Caki2 (cell line): ENCODE measurements around the gene MYCBP. TPM values are rescaled to one million over a fixed set of nuclear protein-coding genes. Genes with fewer than 3 reads are reported as not detected.
"Not testable (repeated sequence)": the region's sequence is repeated elsewhere in the genome, so short reads cannot be mapped to it uniquely, and the experiment has no call there.

Source experiments
- DNase-seq: peaks from one replicate; pipeline ENCODE4 v3.0.0-alpha.2; 2015; ENCODE audit warnings: low read depth
- in situ Hi-C: cut with HindIII; loops from 2 replicates; pipeline ENCODE4 v1.10.0; 2016; ENCODE audit warnings: low sequenced_read_pairs, low pct_unique_long_range_greater_than_20kb, mixed read lengths
- total RNA-seq: library from RNA; depleted of rRNA; stranded (reverse); fragments of >200 nt; shearing (Covaris generic); gene quantifications from 2 replicates; pipeline ENCODE4 v1.2.3, GENCODE V29; 2014; ENCODE audit warnings: low replicate concordance; rRNA removed

MYCBP gene
- total RNA-seq = 13.9 and 27.5 TPM in 2 replicates

GRCh38 chr1:38873027-38873969, at the start of gene MYCBP:
Gene MYCBP (minus strand): TSS chr1:38873348. CDS start chr1:38873305, 43 bp downstream.
- in situ Hi-C loops = no loop called here
- peak; percentile 90 for DNase-seq

- in situ Hi-C loops = no loop called here
- no peak for DNase-seq
Measured at GRCh38 chr1:38919130-38919529, 46.0 kb upstream of the MYCBP start.

- no peak for DNase-seq
- in situ Hi-C loops = no loop called here
Measured at GRCh38 chr1:38918568-38918967, 45.4 kb upstream of the MYCBP start.

GRCh38 chr1:38917772-38918171, 44.6 kb upstream of the MYCBP start:
- in situ Hi-C loops = no loop called here
- DNase-seq = no peak

GRCh38 chr1:38917337-38917736, 44.2 kb upstream of the MYCBP start:
- in situ Hi-C loops = no loop called here
- no peak for DNase-seq

GRCh38 chr1:38915352-38915948, 42.3 kb upstream of the MYCBP start:
- DNase-seq = peak; percentile 4
- in situ Hi-C loops = no loop called here

- DNase-seq, in situ Hi-C loops: not testable (repeated sequence)
Measured at GRCh38 chr1:38914908-38915307, 41.8 kb upstream of the MYCBP start.

- in situ Hi-C loops = no loop called here
- DNase-seq = no peak
Measured at GRCh38 chr1:38908821-38909220, 35.7 kb upstream of the MYCBP start.

GRCh38 chr1:38905985-38906384, 32.8 kb upstream of the MYCBP start:
- in situ Hi-C loops = no loop called here
- no peak for DNase-seq

- in situ Hi-C loops = no loop called here
- no peak for DNase-seq
Measured at GRCh38 chr1:38899560-38899959, 26.4 kb upstream of the MYCBP start.

- in situ Hi-C loops = no loop called here
- DNase-seq = no peak
Measured at GRCh38 chr1:38898653-38899230, 25.6 kb upstream of the MYCBP start.

- no peak for DNase-seq
- in situ Hi-C loops = no loop called here
Measured at GRCh38 chr1:38896169-38896568, 23.0 kb upstream of the MYCBP start.

GRCh38 chr1:38892976-38893375, 19.8 kb upstream of the MYCBP start:
- DNase-seq = no peak
- in situ Hi-C loops = no loop called here

GRCh38 chr1:38891753-38892152, 18.6 kb upstream of the MYCBP start:
- no peak for DNase-seq
- in situ Hi-C loops = no loop called here

- in situ Hi-C loops = no loop called here
- DNase-seq = no peak
Measured at GRCh38 chr1:38889589-38889988, 16.4 kb upstream of the MYCBP start.

GRCh38 chr1:38888423-38889333, 15.5 kb upstream of the MYCBP start:
- in situ Hi-C loops = no loop called here
- DNase-seq = no peak

- in situ Hi-C loops = no loop called here
Measured at GRCh38 chr1:38885092-38885491, 11.9 kb upstream of the MYCBP start.

GRCh38 chr1:38881487-38881886, 8.3 kb upstream of the MYCBP start, which contains the start of gene GJA9:
Gene GJA9 (minus strand): TSS chr1:38881587. CDS start chr1:38876098, 5,489 bp downstream.
- in situ Hi-C loops = no loop called here
- no peak for DNase-seq

More at GRCh38 chr1:38885092-38885491, 11.9 kb upstream of the MYCBP start:
- no peak for DNase-seq
